ENCODE measurements around the gene FARP1. TPM values are rescaled to one million over a fixed set of nuclear protein-coding genes. Genes with fewer than 3 reads are reported as not detected.

The FARP1 gene
- total and polyA plus RNA-seq, 2 of the 13 experiments (the other 11 are each of a cell fraction or from before 2014, with no cell fraction given) = 70.6 to 126 TPM

DNA sequence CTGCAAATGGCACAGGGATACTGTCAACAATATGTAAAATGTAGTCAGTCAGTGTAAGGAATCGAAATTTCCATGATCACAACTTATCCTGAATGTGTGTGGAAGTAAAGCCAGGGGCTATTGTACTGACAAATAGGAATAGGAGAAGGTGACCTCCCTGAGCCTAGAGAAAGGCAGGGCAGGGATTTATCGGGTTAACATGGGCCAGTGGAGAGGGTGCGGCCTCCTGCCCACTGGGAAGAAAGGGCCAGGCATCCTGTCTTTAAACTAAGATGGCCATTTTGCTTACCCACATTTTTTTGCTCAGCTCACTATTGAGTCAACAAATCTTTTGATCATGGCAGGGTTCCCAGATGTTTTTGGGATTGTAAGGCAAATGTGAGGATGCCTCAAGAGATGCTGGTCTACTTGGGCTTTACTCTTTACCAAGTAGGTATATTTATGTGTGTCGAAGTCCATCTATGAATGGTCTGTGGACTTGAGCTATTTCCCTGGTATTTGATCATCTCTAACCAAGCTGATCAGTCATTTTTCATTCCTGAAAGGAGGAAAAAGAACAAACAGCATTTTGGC lies 150.8 kb downstream of the FARP1 start:
- no peaks in the 10 kb centered on the region for H3K27me3 ChIP-seq (ENCODE audit: control insufficient read depth in 1 of 2, insufficient read depth in 2 of 2, low read length in 2 of 2)
- no peaks in the 10 kb centered on the region for H3K9me3 ChIP-seq (ENCODE audit: low read length)
- H2AFZ ChIP-seq (ENCODE audit: low read length) = no peak overlapping the region
- POLR2A ChIA-PET = interaction anchor here (1.6 to 2.6 kb wide), 3 partner anchors 7 to 27 kb away, joined by 7 to 10 read pairs (median 7); no protein-coding TSS in a partner anchor
- in situ Hi-C loops (cut with HindIII; ENCODE audit: extremely low pct_ligation_motif_present, low pct_unique_long_range_greater_than_20kb) = no loop called here
- H3K4me1 ChIP-seq (ENCODE audit: insufficient read depth, low read length) = peaks cover 92% of the 10 kb centered on the region
- no peak for DNase-seq (ENCODE audit: low spot score)
- no peak overlapping the region for H3K9ac ChIP-seq (ENCODE audit: insufficient read depth, low read depth, low read length)
- no TSS peak for BruUV-seq (replicated peaks)
- peak overlapping the region; percentile 31; the same call in 1 of the 2 replicates for H3K4me2 ChIP-seq (ENCODE audit: low read depth, low read length)
- H3K79me2 ChIP-seq (ENCODE audit: insufficient read depth, low read length) = peaks cover 97% of the 10 kb centered on the region
- CTCF ChIA-PET (ENCODE audit: low intra/inter-chr PET ratio, low total read pairs) = no interaction called here
- peak; percentile 10 for ATAC-seq
- no peak overlapping the region for H3K4me3 ChIP-seq (replicated peaks in 1 of 3; ENCODE audit: insufficient read depth in 1 of 3, low read depth in 2 of 3, low read length in 3 of 3)
- 62% methylated on average over 4 of the region's 4 CpGs for WGBS (ENCODE audit: low lambda C conversion rate)
- intact Hi-C loops (cut with micrococcal nuclease; ENCODE audit: unreplicated experiment) = loop anchor here (1.0 kb wide), 1 partner anchor 8 kb away; no protein-coding TSS in a partner anchor
- H4K20me1 ChIP-seq (ENCODE audit: insufficient read depth, low read length) = peaks cover 68% of the 10 kb centered on the region
- H3K36me3 ChIP-seq (replicated peaks in 1 of 2; ENCODE audit: control insufficient read depth in 1 of 2, insufficient read depth in 2 of 2, low read length in 2 of 2) = peaks cover 4 to 17% of the 10 kb centered on the region in 2 experiments; a peak in 3 of 5 replicates
- no peak for FAIRE-seq
- H3K27ac ChIP-seq (ENCODE audit: extremely low read length, insufficient read depth, low read length) = peak overlapping the region; percentile 52
- 0 out of 2 replicates have a peak, but pooled peaks have one; percentile 15 for TF ChIP-seq RARA (CRISPR knock-in tag; IDR thresholded peaks at IDR 0.05)
- TF ChIP-seq, protein P1, sequence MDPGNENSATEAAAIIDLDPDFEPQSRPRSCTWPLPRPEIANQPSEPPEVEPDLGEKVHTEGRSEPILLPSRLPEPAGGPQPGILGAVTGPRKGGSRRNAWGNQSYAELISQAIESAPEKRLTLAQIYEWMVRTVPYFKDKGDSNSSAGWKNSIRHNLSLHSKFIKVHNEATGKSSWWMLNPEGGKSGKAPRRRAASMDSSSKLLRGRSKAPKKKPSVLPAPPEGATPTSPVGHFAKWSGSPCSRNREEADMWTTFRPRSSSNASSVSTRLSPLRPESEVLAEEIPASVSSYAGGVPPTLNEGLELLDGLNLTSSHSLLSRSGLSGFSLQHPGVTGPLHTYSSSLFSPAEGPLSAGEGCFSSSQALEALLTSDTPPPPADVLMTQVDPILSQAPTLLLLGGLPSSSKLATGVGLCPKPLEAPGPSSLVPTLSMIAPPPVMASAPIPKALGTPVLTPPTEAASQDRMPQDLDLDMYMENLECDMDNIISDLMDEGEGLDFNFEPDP (CRISPR knock-in tag; conservative IDR thresholded peaks at IDR 0.05) = 0 out of 2 replicates have a peak, but pooled peaks have one; percentile 19
- TF ChIP-seq, protein P2, sequence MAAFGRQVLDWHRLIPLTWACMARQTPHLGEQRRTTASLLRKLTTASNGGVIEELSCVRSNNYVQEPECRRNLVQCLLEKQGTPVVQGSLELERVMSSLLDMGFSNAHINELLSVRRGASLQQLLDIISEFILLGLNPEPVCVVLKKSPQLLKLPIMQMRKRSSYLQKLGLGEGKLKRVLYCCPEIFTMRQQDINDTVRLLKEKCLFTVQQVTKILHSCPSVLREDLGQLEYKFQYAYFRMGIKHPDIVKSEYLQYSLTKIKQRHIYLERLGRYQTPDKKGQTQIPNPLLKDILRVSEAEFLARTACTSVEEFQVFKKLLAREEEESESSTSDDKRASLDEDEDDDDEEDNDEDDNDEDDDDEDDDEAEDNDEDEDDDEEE (CRISPR knock-in tag; IDR thresholded peaks at IDR 0.05) = 0 out of 2 replicates have a peak, but pooled peaks have one; percentile 23
- TF ChIP-seq RELA (CRISPR knock-in tag; IDR thresholded peaks at IDR 0.05) = no peak
- TF ChIP-seq, protein P3, sequence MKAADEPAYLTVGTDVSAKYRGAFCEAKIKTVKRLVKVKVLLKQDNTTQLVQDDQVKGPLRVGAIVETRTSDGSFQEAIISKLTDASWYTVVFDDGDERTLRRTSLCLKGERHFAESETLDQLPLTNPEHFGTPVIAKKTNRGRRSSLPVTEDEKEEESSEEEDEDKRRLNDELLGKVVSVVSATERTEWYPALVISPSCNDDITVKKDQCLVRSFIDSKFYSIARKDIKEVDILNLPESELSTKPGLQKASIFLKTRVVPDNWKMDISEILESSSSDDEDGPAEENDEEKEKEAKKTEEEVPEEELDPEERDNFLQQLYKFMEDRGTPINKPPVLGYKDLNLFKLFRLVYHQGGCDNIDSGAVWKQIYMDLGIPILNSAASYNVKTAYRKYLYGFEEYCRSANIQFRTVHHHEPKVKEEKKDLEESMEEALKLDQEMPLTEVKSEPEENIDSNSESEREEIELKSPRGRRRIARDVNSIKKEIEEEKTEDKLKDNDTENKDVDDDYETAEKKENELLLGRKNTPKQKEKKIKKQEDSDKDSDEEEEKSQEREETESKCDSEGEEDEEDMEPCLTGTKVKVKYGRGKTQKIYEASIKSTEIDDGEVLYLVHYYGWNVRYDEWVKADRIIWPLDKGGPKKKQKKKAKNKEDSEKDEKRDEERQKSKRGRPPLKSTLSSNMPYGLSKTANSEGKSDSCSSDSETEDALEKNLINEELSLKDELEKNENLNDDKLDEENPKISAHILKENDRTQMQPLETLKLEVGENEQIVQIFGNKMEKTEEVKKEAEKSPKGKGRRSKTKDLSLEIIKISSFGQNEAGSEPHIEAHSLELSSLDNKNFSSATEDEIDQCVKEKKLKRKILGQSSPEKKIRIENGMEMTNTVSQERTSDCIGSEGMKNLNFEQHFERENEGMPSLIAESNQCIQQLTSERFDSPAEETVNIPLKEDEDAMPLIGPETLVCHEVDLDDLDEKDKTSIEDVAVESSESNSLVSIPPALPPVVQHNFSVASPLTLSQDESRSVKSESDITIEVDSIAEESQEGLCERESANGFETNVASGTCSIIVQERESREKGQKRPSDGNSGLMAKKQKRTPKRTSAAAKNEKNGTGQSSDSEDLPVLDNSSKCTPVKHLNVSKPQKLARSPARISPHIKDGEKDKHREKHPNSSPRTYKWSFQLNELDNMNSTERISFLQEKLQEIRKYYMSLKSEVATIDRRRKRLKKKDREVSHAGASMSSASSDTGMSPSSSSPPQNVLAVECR (CRISPR knock-in tag; IDR thresholded peaks at IDR 0.05; ENCODE audit: borderline replicate concordance) = 0 out of 2 replicates have a peak, but pooled peaks have one; percentile 34
- no peak for TF ChIP-seq LCORL (IDR thresholded peaks at IDR 0.05)
- TF ChIP-seq LCORL (CRISPR knock-in tag; IDR thresholded peaks at IDR 0.05) = peak; percentile 28; the same call in 1 of the 2 replicates
- no peak for TF ChIP-seq ARHGAP35 (CRISPR knock-in tag; IDR thresholded peaks at IDR 0.05; ENCODE audit: borderline replicate concordance)
- TF ChIP-seq, protein P4, sequence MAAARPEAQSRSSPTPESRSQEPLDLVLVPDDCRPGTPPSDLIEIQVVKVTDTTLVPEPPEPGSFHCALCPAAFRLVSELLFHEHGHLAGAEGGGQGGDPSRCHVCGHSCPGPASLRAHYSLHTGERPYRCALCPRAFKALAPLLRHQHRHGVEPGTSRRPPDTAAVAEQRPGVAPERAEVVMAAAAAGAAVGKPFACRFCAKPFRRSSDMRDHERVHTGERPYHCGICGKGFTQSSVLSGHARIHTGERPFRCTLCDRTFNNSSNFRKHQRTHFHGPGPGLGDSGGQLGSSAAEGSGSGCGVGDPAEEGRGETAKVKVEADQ (CRISPR knock-in tag; IDR thresholded peaks at IDR 0.05; ENCODE audit: borderline replicate concordance) = no peak
- TF ChIP-seq ZNF605 (CRISPR knock-in tag; IDR thresholded peaks at IDR 0.05) = no peak
- no peak for TF ChIP-seq XRCC5 (optimal IDR thresholded peaks at IDR 0.05; ENCODE audit: low read length)
- TF ChIP-seq ZFP1 (CRISPR knock-in tag; IDR thresholded peaks at IDR 0.05) = no peak
- TF ChIP-seq, protein P5, sequence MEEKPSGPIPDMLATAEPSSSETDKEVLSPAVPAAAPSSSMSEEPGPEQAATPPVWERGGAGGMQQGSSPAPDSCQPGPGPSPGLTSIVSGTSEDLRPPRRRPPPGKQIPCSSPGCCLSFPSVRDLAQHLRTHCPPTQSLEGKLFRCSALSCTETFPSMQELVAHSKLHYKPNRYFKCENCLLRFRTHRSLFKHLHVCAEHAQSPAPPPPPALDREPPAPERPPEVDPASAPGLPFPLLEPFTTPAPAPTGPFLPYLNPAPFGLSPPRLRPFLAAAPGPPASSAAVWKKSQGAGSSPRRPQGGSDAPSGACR (CRISPR knock-in tag; IDR thresholded peaks at IDR 0.05) = 0 out of 2 replicates have a peak, but pooled peaks have one; percentile 40
- peak; percentile 79 for TF ChIP-seq BCL6 (CRISPR knock-in tag; IDR thresholded peaks at IDR 0.05)
- TF ChIP-seq HNF4A (CRISPR knock-in tag; IDR thresholded peaks at IDR 0.05) = peak; percentile 16; the same call in 1 of the 2 replicates
- TF ChIP-seq MAFK (conservative IDR thresholded peaks at IDR 0.05 in 1 of 2, IDR thresholded peaks at IDR 0.05 in 1 of 2; ENCODE audit: low read length in 2 of 2) = no peak

Measured in HepG2 (cell line).